Sigmoid colon (tissue), 4 donors: ENCODE measurements around the gene MYO9A.

ENCODE experiments used
- CTCF ChIP-seq, 4 experiments: fragments of 450-650 bp in 3 of 4; fragments of 200-600 bp in 1 of 4; IDR thresholded peaks; one replicate each; pipeline ENCODE4 v1.5.1; 2016 to 2019; ENCODE audit warnings: antibody characterized with exemption in 4 of 4, mild to moderate bottlenecking in 3 of 4, moderate library complexity in 2 of 4
- EP300 ChIP-seq, 4 donors: sonication (generic); formaldehyde crosslinking; IDR thresholded peaks; one replicate each; pipeline ENCODE4 v1.6.1; 2017; ENCODE audit warnings: antibody characterized with exemption in 4 of 4

- TF ChIP-seq EP300 (IDR thresholded peaks at IDR 0.05) = no peak
- TF ChIP-seq CTCF (IDR thresholded peaks at IDR 0.05) = no peak
These were observed 294.1 kb downstream of the MYO9A start for GRCh38 chr15:71823801-71824200.
